ENCODE results near the gene ZNHIT1.
"Not testable (repeated sequence)": the region's sequence is repeated elsewhere in the genome, so short reads cannot be mapped to it uniquely, and the experiment has no call there.

ZNHIT1 gene

GRCh38 chr7:101241443-101242349 lies 23.7 kb downstream of the ZNHIT1 start:
- no peak for DNase-seq (ENCODE audit: low spot score)

GRCh38 chr7:101243646-101244374 lies 25.8 kb downstream of the ZNHIT1 start:
- DNase-seq (ENCODE audit: low spot score) = no peak

DNA sequence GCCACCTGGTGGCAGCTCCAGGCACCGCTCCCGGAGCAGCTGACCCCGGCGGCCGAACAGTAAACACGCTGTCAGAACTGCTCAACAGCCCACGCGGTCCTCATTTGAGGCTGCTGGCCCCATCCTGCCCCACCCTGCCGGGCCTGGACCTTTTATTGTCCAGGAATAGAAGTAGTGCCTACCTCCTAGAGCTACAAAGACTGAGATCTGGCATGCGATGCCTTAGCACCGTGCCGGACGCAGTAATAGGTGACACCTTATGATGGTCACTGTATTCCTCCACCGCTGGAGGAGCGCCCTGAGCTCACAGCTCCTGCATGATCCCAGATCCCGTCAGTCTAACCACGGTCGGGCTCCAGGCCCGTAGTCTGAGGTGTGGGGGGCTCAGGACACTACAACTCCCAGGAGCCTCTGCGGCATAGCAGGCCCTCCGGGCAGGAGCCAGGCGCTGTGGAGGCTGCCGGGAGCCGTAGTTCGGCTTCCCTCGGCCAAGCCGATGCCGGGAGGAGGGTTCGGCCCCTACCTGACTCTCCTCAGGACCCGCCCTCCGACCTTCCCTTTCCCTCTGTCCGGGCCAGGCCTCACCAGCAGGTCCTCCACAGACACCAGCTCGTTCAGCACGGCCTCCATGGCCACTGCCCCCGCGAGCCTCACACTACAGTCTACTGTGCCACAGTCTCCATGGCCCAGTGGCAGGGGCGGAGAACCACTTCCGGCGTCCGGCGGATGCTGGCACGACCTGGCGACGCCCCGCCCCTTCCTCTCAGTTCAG lies 26.6 kb downstream of the ZNHIT1 start, which contains the start of gene FIS1:
Gene FIS1 (minus strand): TSS at position 707 of the 772 bp plus-strand sequence. CDS start 77 bp downstream, at position 630.
- peak; percentile 95 for DNase-seq (ENCODE audit: low spot score)

GRCh38 chr7:101245147-101245668 lies 27.2 kb downstream of the ZNHIT1 start:
- DNase-seq (ENCODE audit: low spot score) = no peak

- no peak for DNase-seq (ENCODE audit: low spot score)
Measured at GRCh38 chr7:101248276-101248675, 30.3 kb downstream of the ZNHIT1 start.

DNA sequence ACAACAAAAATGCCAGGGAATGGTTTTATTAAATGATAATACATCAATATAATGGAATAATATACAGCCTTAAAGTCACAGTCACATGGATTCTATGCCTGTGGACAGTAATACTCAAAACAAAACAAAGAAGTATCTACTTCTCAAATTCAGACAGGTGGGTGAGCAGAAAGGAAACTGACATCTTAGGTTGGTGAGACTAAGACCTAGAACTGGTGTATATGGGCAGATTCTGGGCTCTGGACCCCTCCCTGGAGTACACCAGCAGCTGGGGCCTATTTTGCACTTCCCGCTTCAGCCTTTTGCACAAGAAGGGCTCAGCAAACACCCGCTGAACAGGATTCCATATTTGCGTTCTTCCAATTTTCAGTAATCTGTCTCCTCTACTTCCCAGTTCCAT lies 32.4 kb downstream of the ZNHIT1 start:
- DNase-seq (ENCODE audit: low spot score) = no peak

- peak; percentile 96 for DNase-seq (ENCODE audit: low spot score)
Measured at GRCh38 chr7:101251871-101252659, 34.1 kb downstream of the ZNHIT1 start.

DNA sequence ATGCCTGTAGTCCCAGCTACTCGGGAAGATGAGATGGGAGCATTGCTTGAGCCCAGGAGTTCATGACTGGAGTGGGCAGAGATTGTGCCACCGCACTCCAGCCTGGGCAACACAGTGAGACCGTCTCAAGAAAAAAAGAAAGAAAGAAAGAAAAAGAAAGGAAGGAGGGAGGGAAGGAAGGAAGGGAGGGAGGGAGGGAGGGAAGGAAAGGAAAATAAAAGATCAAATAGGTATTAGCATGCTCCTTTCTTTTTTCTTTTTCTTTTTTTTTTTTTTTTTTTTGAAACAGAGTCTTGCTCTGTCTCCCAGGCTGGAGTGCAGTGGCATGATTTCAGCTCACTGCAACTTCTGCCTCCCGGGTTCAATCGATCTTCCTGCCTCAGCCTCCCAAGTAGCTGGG lies 35.2 kb downstream of the ZNHIT1 start:
- not testable (repeated sequence) for DNase-seq (ENCODE audit: low spot score)

- no peak for DNase-seq (ENCODE audit: low spot score)
Measured at GRCh38 chr7:101255796-101256195, 37.8 kb downstream of the ZNHIT1 start.

DNA sequence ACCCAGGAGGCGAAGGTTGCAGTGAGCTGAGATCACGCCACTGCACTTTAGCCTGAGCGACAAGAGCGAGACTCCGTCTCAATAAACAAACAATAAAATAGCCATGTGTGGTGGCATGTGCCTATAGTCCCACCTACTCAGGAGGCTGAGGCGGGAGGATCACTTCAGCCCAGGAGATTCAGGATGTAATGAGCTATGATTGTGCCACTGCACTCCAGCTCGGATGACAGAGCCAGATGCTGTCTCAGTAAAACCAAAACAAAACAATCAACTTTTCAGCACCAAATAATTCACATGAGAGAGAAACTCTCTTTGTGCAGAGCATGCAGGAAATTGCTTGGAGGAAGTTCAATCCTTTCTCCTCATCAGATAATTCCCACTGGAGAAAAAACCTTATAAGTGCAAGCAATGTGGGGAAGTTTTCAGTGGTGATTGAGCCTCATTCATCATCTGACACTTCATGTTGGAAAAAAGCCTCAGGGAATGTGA lies 40.3 kb downstream of the ZNHIT1 start:
- DNase-seq (ENCODE audit: low spot score) = no peak

DNA sequence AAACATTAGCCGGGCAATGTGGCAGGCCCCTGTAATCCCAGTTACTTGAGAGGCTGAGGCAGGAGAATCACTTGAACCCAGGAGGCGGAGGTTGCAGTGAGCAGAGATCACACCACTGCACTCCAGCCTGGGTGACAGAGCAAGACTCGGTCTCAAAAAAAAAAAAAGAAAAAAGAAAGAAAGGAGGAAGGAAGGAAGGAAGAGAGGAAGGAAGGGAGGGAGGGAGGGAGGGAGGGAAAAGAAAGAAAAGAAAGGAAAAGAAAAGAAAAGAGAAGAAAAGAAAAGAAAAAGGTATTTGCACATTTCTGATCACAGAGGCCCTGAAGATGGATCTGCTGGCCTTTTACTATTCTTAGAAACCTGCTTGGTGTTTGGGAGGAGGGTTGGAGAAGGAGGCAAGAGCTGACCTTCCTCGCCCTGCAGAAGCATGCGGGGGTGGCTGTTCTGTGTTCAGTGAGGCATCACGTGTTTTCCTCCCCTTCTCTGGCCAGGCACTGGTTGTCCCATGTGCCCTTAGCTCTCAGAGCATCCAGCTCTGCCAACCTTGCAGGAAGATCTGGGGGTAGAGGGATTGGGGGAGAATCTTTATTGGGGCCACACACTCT lies 46.2 kb downstream of the ZNHIT1 start:
- DNase-seq (ENCODE audit: low spot score) = not testable (repeated sequence)

- DNase-seq (ENCODE audit: low spot score) = no peak
Measured at GRCh38 chr7:101265622-101266516, 47.9 kb downstream of the ZNHIT1 start.

- no peak for DNase-seq (ENCODE audit: low spot score)
Measured at GRCh38 chr7:101269664-101270063, 51.7 kb downstream of the ZNHIT1 start.

GRCh38 chr7:101271021-101271420 lies 53.1 kb downstream of the ZNHIT1 start:
- DNase-seq (ENCODE audit: low spot score) = peak; percentile 38

- DNase-seq (ENCODE audit: low spot score) = no peak
Measured at GRCh38 chr7:101273206-101273605, 55.2 kb downstream of the ZNHIT1 start.
